T-helper 2 cell treated with Interferon-gamma antibody and Interleukin-4, amounts not matched to agents 100 ng/mL and 5 ng/mL, for 36 hours (primary cell): Measurements from ENCODE around the gene CUTA. TPM values are rescaled to one million over a fixed set of nuclear protein-coding genes. Genes with fewer than 3 reads are reported as not detected.

Source experiments
- intact Hi-C: fragments of 100-400 bp; cut with micrococcal nuclease; formaldehyde crosslinking; loops from one replicate; pipeline ENCODE4 v1.15.1; 2023
- total RNA-seq: library from RNA; stranded (reverse); gene quantifications from 2 replicates; pipeline ENCODE4 v1.2.3, GENCODE V29; 2022

Gene CUTA
- total RNA-seq, 1 donor from 2014 or later, result 153 TPM

GRCh38 chr6:33425668-33426577, 8.0 kb upstream of the CUTA start:
- intact Hi-C loops, result loop anchor here (1.0 to 2.0 kb wide), 3 partner anchors 8 to 35 kb away; partner anchors contain the start of genes CUTA, KIFC1 and PHF1

- intact Hi-C loops, result loop anchor here (2.0 kb wide), 1 partner anchor 14 kb away; the partner anchor contains the start of gene PHF1
Measured at GRCh38 chr6:33424855-33425667, 7.2 kb upstream of the CUTA start.

- intact Hi-C loops, result loop anchor here (2.0 kb wide), 1 partner anchor 13 kb away; the partner anchor contains the start of gene PHF1
Measured at GRCh38 chr6:33423777-33424176, 5.9 kb upstream of the CUTA start.

GRCh38 chr6:33421344-33421643, 3.4 kb upstream of the CUTA start:
- intact Hi-C loops, result no loop called here

- intact Hi-C loops, result no loop called here
Measured at GRCh38 chr6:33420491-33421343, 2.8 kb upstream of the CUTA start.

- intact Hi-C loops, result loop anchor here (2.0 kb wide), 2 partner anchors 151 to 369 kb away; partner anchors contain the start of gene LEMD2
Measured at GRCh38 chr6:33419580-33420490, 1.9 kb upstream of the CUTA start, which contains the start of gene SYNGAP1. Gene SYNGAP1 (plus strand): TSS chr6:33420065. CDS start chr6:33420265, 200 bp downstream.

- intact Hi-C loops, result loop anchor here (1.0 to 2.0 kb wide), 5 partner anchors 8 to 370 kb away; partner anchors contain the start of genes LEMD2 and ZBTB22
Measured at GRCh38 chr6:33418690-33419291, 884 bp upstream of the CUTA start.

GRCh38 chr6:33417128-33417902, 592 bp downstream of the CUTA start:
- intact Hi-C loops, result no loop called here

GRCh38 chr6:33416386-33417127, 1.4 kb downstream of the CUTA start:
- intact Hi-C loops, result no loop called here

- intact Hi-C loops, result no loop called here
Measured at GRCh38 chr6:33415831-33416230, 2.1 kb downstream of the CUTA start.

GRCh38 chr6:33414592-33415271, 3.2 kb downstream of the CUTA start:
- intact Hi-C loops, result loop anchor here (5.0 kb wide), 3 partner anchors 142 to 442 kb away; partner anchors contain the start of genes RING1, RPS18 and VPS52

GRCh38 chr6:33413241-33414120, 4.4 kb downstream of the CUTA start:
- intact Hi-C loops, result loop anchor here (5.0 kb wide), 3 partner anchors 141 to 441 kb away; partner anchors contain the start of genes RING1, RPS18 and VPS52

GRCh38 chr6:33412140-33413009, 5.5 kb downstream of the CUTA start:
- intact Hi-C loops, result loop anchor here (5.0 kb wide), 3 partner anchors 140 to 440 kb away; partner anchors contain the start of genes RING1, RPS18 and VPS52

- intact Hi-C loops, result loop anchor here (2.0 to 5.0 kb wide), 4 partner anchors 13 to 439 kb away; partner anchors contain the start of genes RING1, RPS18 and VPS52
Measured at GRCh38 chr6:33411632-33412005, 6.3 kb downstream of the CUTA start.
